Activated CD4-positive, alpha-beta T cell treated with anti-CD3 and anti-CD28 coated beads, Interleukin-10, Interleukin-2, amounts not matched to agents 100 ng/mL and 50 ng/mL, durations not matched to agents 16 hours and 8 hours (primary cell): ENCODE measurements around the gene ROR2.
"Not testable (repeated sequence)": the region's sequence is repeated elsewhere in the genome, so short reads cannot be mapped to it uniquely, and the experiment has no call there.

Experiments
- DNase-seq: peaks from one replicate; pipeline ENCODE4 v3.0.0-alpha.2; 2020

The ROR2 gene

GRCh38 chr9:91949946-91950664 lies at the start of gene ROR2:
Gene ROR2 (minus strand): TSS chr9:91950228.
- DNase-seq: peak; percentile 72

- DNase-seq: no peak
These were observed 45.1 kb upstream of the ROR2 start for GRCh38 chr9:91995000-91995655.

- DNase-seq: no peak
These were observed 44.4 kb upstream of the ROR2 start for GRCh38 chr9:91994422-91994821.

- DNase-seq: no peak
These were observed 42.5 kb upstream of the ROR2 start for GRCh38 chr9:91992461-91993041.

- no peak for DNase-seq
These were observed 41.8 kb upstream of the ROR2 start for GRCh38 chr9:91991721-91992341.

GRCh38 chr9:91986248-91986647 lies 36.2 kb upstream of the ROR2 start:
- DNase-seq: no peak

- DNase-seq: no peak
These were observed 35.7 kb upstream of the ROR2 start for GRCh38 chr9:91985692-91986091.

- DNase-seq: peak; percentile 6
These were observed 28.8 kb upstream of the ROR2 start for GRCh38 chr9:91978740-91979414.

- not testable (repeated sequence) for DNase-seq
These were observed 25.2 kb upstream of the ROR2 start for GRCh38 chr9:91975254-91975653.

GRCh38 chr9:91972711-91973110 lies 22.7 kb upstream of the ROR2 start:
- DNase-seq: no peak

GRCh38 chr9:91972076-91972626 lies 22.1 kb upstream of the ROR2 start:
- DNase-seq: no peak

GRCh38 chr9:91967259-91967658 lies 17.2 kb upstream of the ROR2 start:
- no peak for DNase-seq

- DNase-seq: no peak
These were observed 16.5 kb upstream of the ROR2 start for GRCh38 chr9:91966503-91966902.

- DNase-seq: no peak
These were observed 13.7 kb upstream of the ROR2 start for GRCh38 chr9:91963711-91964240.

GRCh38 chr9:91960367-91960766 lies 10.3 kb upstream of the ROR2 start:
- no peak for DNase-seq

GRCh38 chr9:91958174-91958573 lies 8.1 kb upstream of the ROR2 start:
- no peak for DNase-seq

- peak; percentile 30 for DNase-seq
These were observed 4.9 kb upstream of the ROR2 start for GRCh38 chr9:91954841-91955471.

GRCh38 chr9:91953718-91954117 lies 3.7 kb upstream of the ROR2 start:
- DNase-seq: no peak

GRCh38 chr9:91951944-91952520 lies 2.0 kb upstream of the ROR2 start:
- DNase-seq: no peak

GRCh38 chr9:91949392-91949945 lies 559 bp downstream of the ROR2 start:
- DNase-seq: no peak
